Endothelial cell (in vitro differentiated cells): ENCODE results near the gene ACTN3. TPM values are rescaled to one million over a fixed set of nuclear protein-coding genes. Genes with fewer than 3 reads are reported as not detected.

Source experiments
- DNase-seq: peaks from one replicate; pipeline ENCODE4 v3.0.0; 2021; ENCODE audit warnings: low spot score
- H3K27ac Mint-ChIP-seq: one replicate; pipeline ENCODE4 v1.8.0; 2021; ENCODE audit warnings: mixed read lengths, inconsistent platforms; ENCODE audit not compliant: unreplicated experiment
- H3K27me3 Mint-ChIP-seq: one replicate; pipeline ENCODE4 v1.8.0; 2021; ENCODE audit warnings: mild to moderate bottlenecking, moderate library complexity, mixed read lengths, inconsistent platforms; ENCODE audit not compliant: unreplicated experiment
- H3K36me3 Mint-ChIP-seq: one replicate; pipeline ENCODE4 v1.8.0; 2021; ENCODE audit warnings: mild to moderate bottlenecking, low read depth, mixed read lengths, inconsistent platforms; ENCODE audit not compliant: unreplicated experiment
- H3K4me1 Mint-ChIP-seq: one replicate; pipeline ENCODE4 v1.8.0; 2021; ENCODE audit warnings: mild to moderate bottlenecking, mixed read lengths, inconsistent platforms; ENCODE audit not compliant: unreplicated experiment
- H3K4me3 Mint-ChIP-seq: one replicate; pipeline ENCODE4 v1.8.0; 2021; ENCODE audit warnings: mild to moderate bottlenecking, mixed read lengths, inconsistent platforms; ENCODE audit not compliant: unreplicated experiment
- H3K9me3 Mint-ChIP-seq: one replicate; pipeline ENCODE4 v1.8.0; 2021; ENCODE audit warnings: mixed read lengths, inconsistent platforms; ENCODE audit not compliant: unreplicated experiment
- total RNA-seq: library from RNA; stranded (reverse); fragmentation: NEBNext Ultra II Directional; extraction: Animal tissue kit (Norgen Biotek cat#: 25700); gene quantifications from one replicate; pipeline ENCODE4 v1.2.1, GENCODE V29; 2021; ENCODE audit not compliant: unreplicated experiment
- TF ChIP-seq, protein P1 (sequence below): fragments of 200-600 bp; sonication (generic); IDR thresholded peaks from one replicate; pipeline ENCODE4 v1.5.0; 2021; ENCODE audit warnings: antibody characterized with exemption; ENCODE audit not compliant: unreplicated experiment

ACTN3 gene
- total RNA-seq, 1 donor from 2014 or later, result 0.21 TPM

DNA sequence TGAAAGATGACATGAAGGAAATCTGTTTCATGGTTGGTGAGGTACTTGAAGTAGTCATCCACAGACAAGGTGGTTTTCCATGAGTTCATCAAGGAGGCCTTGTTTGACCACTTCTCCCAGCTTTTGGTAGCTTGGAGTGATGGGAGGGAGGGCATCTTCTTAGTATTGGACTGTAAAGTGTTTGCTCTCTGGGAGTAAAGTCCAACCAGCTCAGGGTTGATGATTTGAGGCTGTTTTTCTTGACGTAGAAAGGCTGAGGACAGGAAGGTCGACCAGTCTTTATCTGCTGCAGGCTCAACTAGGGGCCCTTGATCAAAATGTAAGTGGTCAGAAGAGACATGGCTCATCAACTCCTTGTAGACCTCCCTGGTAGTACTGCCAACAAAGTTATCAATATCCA, 44.5 kb downstream of the ACTN3 start:
- H3K27me3 Mint-ChIP-seq, result peaks cover 7% of the 10 kb centered on the region
- no peaks in the 10 kb centered on the region for H3K9me3 Mint-ChIP-seq
- H3K27ac Mint-ChIP-seq, result peak overlapping the region; percentile 5
- peaks cover 14% of the 10 kb centered on the region for H3K4me1 Mint-ChIP-seq
- peak overlapping the region; percentile 21 for H3K4me3 Mint-ChIP-seq
- TF ChIP-seq, protein P1, sequence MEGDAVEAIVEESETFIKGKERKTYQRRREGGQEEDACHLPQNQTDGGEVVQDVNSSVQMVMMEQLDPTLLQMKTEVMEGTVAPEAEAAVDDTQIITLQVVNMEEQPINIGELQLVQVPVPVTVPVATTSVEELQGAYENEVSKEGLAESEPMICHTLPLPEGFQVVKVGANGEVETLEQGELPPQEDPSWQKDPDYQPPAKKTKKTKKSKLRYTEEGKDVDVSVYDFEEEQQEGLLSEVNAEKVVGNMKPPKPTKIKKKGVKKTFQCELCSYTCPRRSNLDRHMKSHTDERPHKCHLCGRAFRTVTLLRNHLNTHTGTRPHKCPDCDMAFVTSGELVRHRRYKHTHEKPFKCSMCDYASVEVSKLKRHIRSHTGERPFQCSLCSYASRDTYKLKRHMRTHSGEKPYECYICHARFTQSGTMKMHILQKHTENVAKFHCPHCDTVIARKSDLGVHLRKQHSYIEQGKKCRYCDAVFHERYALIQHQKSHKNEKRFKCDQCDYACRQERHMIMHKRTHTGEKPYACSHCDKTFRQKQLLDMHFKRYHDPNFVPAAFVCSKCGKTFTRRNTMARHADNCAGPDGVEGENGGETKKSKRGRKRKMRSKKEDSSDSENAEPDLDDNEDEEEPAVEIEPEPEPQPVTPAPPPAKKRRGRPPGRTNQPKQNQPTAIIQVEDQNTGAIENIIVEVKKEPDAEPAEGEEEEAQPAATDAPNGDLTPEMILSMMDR, result no peak
- no peak for DNase-seq
- no peaks in the 10 kb centered on the region for H3K36me3 Mint-ChIP-seq

DNA sequence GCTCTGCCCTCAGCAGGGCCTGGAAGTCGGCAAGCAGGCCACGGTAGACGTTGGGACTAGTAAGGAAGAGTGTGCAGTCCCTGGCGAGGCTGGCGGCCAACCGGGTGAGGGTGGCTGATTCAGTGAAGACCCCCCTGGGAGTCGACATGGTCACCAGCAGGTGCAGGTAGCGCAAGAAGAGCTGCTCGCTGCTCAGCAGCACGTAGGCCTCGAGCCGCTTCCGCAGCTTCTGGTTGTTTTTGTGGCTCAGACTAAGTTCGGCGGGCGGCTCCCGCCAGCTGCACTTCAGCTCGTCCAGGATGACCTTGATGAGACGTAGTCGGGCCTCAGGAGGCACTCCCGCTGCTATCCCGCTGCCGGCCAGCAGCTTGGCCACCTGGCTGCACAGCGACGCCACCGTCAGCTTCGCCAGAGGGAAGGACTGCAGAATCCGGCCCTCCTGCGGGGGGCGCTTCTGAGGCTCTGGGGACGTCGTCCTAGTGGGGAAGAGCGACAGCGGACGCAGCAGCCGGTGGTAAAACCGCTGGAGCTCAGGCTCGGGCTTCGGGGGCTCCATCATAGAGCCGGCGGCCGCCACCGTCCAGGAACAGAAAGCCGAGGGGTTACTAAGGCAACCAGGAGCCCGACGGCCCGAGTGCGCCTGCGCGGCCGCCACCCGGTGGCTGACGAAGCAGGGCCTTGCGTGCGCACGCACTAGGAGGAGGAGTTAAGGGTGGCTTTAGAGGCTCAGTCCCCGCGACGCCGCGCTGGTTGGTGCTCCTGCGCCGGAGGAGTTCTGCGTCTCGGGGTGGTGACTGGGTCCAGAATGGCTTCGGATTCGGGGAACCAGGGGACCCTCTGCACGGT, 46.0 kb downstream of the ACTN3 start, which contains the start of the genes CCDC87 and CCS:
Gene CCDC87, minus strand, starts transcription at position 607 of the 846 bp plus-strand sequence. Its CDS starts 48 bp downstream, at position 559.
Gene CCS, plus strand, starts transcription at position 729 of the 846 bp plus-strand sequence. Its CDS starts 77 bp downstream, at position 806.
- TF ChIP-seq, protein P1, result peak; percentile 85
- Mint-ChIP-seq H3K4me3 (peak within 1 kb of the TSS; percentile 99), H3K27ac (peak within 1 kb of the TSS; percentile 87), H3K27me3 (peaks cover 7% of the 10 kb centered on the region), H3K4me1 (peaks cover 14% of the 10 kb centered on the region), H3K9me3 (no peaks in the 10 kb centered on the region), H3K36me3 (no peaks in the 10 kb centered on the region)
- DNase-seq, result peak; percentile 97

DNA sequence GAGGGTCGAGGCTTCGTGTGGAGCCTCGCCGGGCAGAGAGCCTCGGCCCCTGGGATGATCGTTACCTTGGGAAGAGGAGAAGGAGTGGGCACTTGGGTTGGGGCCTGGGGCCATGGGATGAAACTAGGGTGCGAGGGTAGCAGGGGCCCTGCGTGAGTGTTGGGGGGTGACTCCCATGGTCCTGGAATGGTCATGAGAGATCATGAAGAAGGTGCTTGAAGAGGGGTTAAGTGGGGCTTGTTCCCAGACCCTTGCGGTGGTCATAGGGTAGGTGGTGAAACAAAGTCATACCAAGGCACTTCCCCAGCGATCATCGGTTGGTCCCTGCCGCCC, 46.6 kb downstream of the ACTN3 start:
- TF ChIP-seq, protein P1, result no peak
- Mint-ChIP-seq H3K36me3 (no peaks in the 10 kb centered on the region), H3K4me1 (peaks cover 14% of the 10 kb centered on the region), H3K4me3 (peak overlapping the region; percentile 99), H3K9me3 (no peaks in the 10 kb centered on the region), H3K27me3 (peaks cover 7% of the 10 kb centered on the region), H3K27ac (peak overlapping the region; percentile 87)
- DNase-seq, result no peak

DNA sequence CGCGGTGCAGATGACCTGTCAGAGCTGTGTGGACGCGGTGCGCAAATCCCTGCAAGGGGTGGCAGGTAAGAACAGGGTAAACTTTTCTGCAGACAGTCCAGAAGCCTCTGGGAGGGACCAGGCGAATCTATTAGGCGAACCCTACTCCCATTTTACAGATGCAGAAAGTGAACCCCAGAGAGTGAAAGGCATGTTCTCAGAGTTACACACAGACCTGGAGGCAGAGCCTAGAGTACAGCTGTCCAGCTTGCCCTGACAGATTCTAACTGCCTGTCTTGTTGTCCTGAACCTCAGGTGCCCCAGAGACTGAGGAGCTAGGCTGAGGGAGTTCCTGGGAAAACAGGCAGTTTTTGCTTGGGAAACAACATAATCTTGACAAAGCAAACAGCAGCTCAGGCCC, 46.9 kb downstream of the ACTN3 start:
- Mint-ChIP-seq H3K27me3 (peaks cover 7% of the 10 kb centered on the region), H3K4me1 (peaks cover 14% of the 10 kb centered on the region), H3K4me3 (peak overlapping the region; percentile 99), H3K27ac (peak overlapping the region; percentile 87), H3K36me3 (no peaks in the 10 kb centered on the region), H3K9me3 (no peaks in the 10 kb centered on the region)
- DNase-seq, result no peak
- TF ChIP-seq, protein P1, result no peak
